ENCODE results near the gene SORCS1. TPM values are rescaled to one million over a fixed set of nuclear protein-coding genes. Genes with fewer than 3 reads are reported as not detected.

SORCS1 gene
- total RNA-seq, 4 donors from 2014 or later = 0.40 to 5.1 (median 2.5) TPM

- WGBS, 2 donors (ENCODE audit: low coverage in 1 of 2) = 71 to 84% methylated on average over 3 of the region's 3 CpGs
- no peaks in the 10 kb centered on the region for H3K9me3 ChIP-seq
- H3K27ac ChIP-seq = no peak overlapping the region
- H3K4me1 ChIP-seq = no peaks in the 10 kb centered on the region
- intact Hi-C loops (cut with DNase I; ENCODE audit: low total_unique reads) = no loop called here
- TF ChIP-seq POLR2AphosphoS5 (IDR thresholded peaks at IDR 0.05) (no peak), EP300 (IDR thresholded peaks at IDR 0.05; ENCODE audit: low read depth) (no peak), CTCF (IDR thresholded peaks at IDR 0.05) (no peak), POLR2A (IDR thresholded peaks at IDR 0.05) (no peak)
- H3K4me3 ChIP-seq = no peak overlapping the region
- in situ Hi-C loops (cut with MboI; ENCODE audit: low pct_ligation_motif_present in 1 of 4, low pct_unique_long_range_greater_than_20kb in 1 of 4, low sequenced_read_pairs in 3 of 4) = loop anchor here in 1 of 4 donors (25.0 kb wide), 1 partner anchor 1027 kb away; no protein-coding TSS in a partner anchor
- no peaks in the 10 kb centered on the region for H3K36me3 ChIP-seq
- DNase-seq = no peak
- H3K27me3 ChIP-seq = no peaks in the 10 kb centered on the region
Measured at GRCh38 chr10:106785528-106785927, 379.0 kb downstream of the SORCS1 start.

- 46 to 58% methylated on average over 3 of the region's 3 CpGs for WGBS, 2 donors (ENCODE audit: low coverage in 1 of 2)
Measured at GRCh38 chr10:106780632-106781031, 383.9 kb downstream of the SORCS1 start.

GRCh38 chr10:106777841-106778240, 386.7 kb downstream of the SORCS1 start:
- in situ Hi-C loops (cut with MboI; ENCODE audit: low pct_ligation_motif_present in 1 of 4, low pct_unique_long_range_greater_than_20kb in 1 of 4, low sequenced_read_pairs in 3 of 4) = loop anchor here in 1 of 4 donors (25.0 kb wide), 1 partner anchor 1034 kb away; no protein-coding TSS in a partner anchor
- Histone ChIP-seq H3K4me3 (no peak overlapping the region), H3K4me1 (no peaks in the 10 kb centered on the region), H3K36me3 (no peaks in the 10 kb centered on the region), H3K9me3 (no peaks in the 10 kb centered on the region), H3K27me3 (no peaks in the 10 kb centered on the region), H3K27ac (no peak overlapping the region)
- intact Hi-C loops (cut with DNase I; ENCODE audit: low total_unique reads) = no loop called here
- no peak for DNase-seq
- no peak for TF ChIP-seq EP300 (IDR thresholded peaks at IDR 0.05; ENCODE audit: low read depth)
- no peak for TF ChIP-seq CTCF (IDR thresholded peaks at IDR 0.05)
- no peak for TF ChIP-seq POLR2A (IDR thresholded peaks at IDR 0.05)
- TF ChIP-seq POLR2AphosphoS5 (IDR thresholded peaks at IDR 0.05) = no peak
- 26 to 33% methylated on average over 1 of the region's 1 CpG for WGBS, 2 donors (ENCODE audit: low coverage in 1 of 2)

More at GRCh38 chr10:106780632-106781031, 383.9 kb downstream of the SORCS1 start:
- intact Hi-C loops (cut with DNase I; ENCODE audit: low total_unique reads) (no loop called here), in situ Hi-C loops (cut with MboI; ENCODE audit: low pct_ligation_motif_present in 1 of 4, low pct_unique_long_range_greater_than_20kb in 1 of 4, low sequenced_read_pairs in 3 of 4) (loop anchor here in 1 of 4 donors (25.0 kb wide), 1 partner anchor 1032 kb away; no protein-coding TSS in a partner anchor)
- H3K36me3 ChIP-seq = no peaks in the 10 kb centered on the region
- no peaks in the 10 kb centered on the region for H3K9me3 ChIP-seq
- TF ChIP-seq POLR2AphosphoS5 (IDR thresholded peaks at IDR 0.05) (no peak), EP300 (IDR thresholded peaks at IDR 0.05; ENCODE audit: low read depth) (no peak), POLR2A (IDR thresholded peaks at IDR 0.05) (no peak), CTCF (IDR thresholded peaks at IDR 0.05) (no peak)
- no peak overlapping the region for H3K27ac ChIP-seq
- H3K4me1 ChIP-seq = no peaks in the 10 kb centered on the region
- no peaks in the 10 kb centered on the region for H3K27me3 ChIP-seq
- no peak for DNase-seq
- no peak overlapping the region for H3K4me3 ChIP-seq

- Histone ChIP-seq H3K4me1 (no peaks in the 10 kb centered on the region), H3K4me3 (no peak overlapping the region), H3K9me3 (no peaks in the 10 kb centered on the region), H3K27me3 (no peaks in the 10 kb centered on the region), H3K36me3 (no peaks in the 10 kb centered on the region), H3K27ac (no peak overlapping the region)
- WGBS, 2 donors (ENCODE audit: low coverage in 1 of 2) = 50 to 86% methylated on average over 1 to 4 of the region's 4 CpGs
- intact Hi-C loops (cut with DNase I; ENCODE audit: low total_unique reads) = no loop called here
- in situ Hi-C loops (cut with MboI; ENCODE audit: low pct_ligation_motif_present in 1 of 4, low pct_unique_long_range_greater_than_20kb in 1 of 4, low sequenced_read_pairs in 3 of 4) = loop anchor here in 1 of 4 donors (25.0 kb wide), 1 partner anchor 1037 kb away; no protein-coding TSS in a partner anchor
- no peak for TF ChIP-seq EP300 (IDR thresholded peaks at IDR 0.05; ENCODE audit: low read depth)
- DNase-seq = no peak
Measured at GRCh38 chr10:106775127-106775526, 389.4 kb downstream of the SORCS1 start.

- Histone ChIP-seq H3K4me3 (no peak overlapping the region), H3K27me3 (no peaks in the 10 kb centered on the region), H3K36me3 (no peaks in the 10 kb centered on the region), H3K9me3 (no peaks in the 10 kb centered on the region), H3K4me1 (no peaks in the 10 kb centered on the region), H3K27ac (no peak overlapping the region)
- no peak for DNase-seq
- WGBS, 2 donors (ENCODE audit: low coverage in 1 of 2) = 55 to 88% methylated on average over 1 to 2 of the region's 2 CpGs
- in situ Hi-C loops (cut with MboI; ENCODE audit: low pct_ligation_motif_present in 1 of 4, low pct_unique_long_range_greater_than_20kb in 1 of 4, low sequenced_read_pairs in 3 of 4) (no loop called here), intact Hi-C loops (cut with DNase I; ENCODE audit: low total_unique reads) (no loop called here)
- TF ChIP-seq CTCF (IDR thresholded peaks at IDR 0.05) = no peak
- TF ChIP-seq POLR2AphosphoS5 (IDR thresholded peaks at IDR 0.05) = no peak
- no peak for TF ChIP-seq POLR2A (IDR thresholded peaks at IDR 0.05)
- no peak for TF ChIP-seq EP300 (IDR thresholded peaks at IDR 0.05; ENCODE audit: low read depth)
Measured at GRCh38 chr10:106772957-106773356, 391.5 kb downstream of the SORCS1 start.
